Upper lobe of left lung (tissue), 6 donors: ENCODE measurements around the gene RACGAP1. TPM values are rescaled to one million over a fixed set of nuclear protein-coding genes. Genes with fewer than 3 reads are reported as not detected.

Experiments used
- ATAC-seq, 2 donors: fragments of 200-7000 bp; cut with Tn5 transposase; one replicate each; pipeline ENCODE4 v1.9.1; 2022; ENCODE audit warnings: mild to moderate bottlenecking in 2 of 2, moderate library complexity in 2 of 2; ENCODE audit not compliant: low FRiP score in 2 of 2
- DNase-seq, 2 donors: peaks; one replicate each; pipeline ENCODE4 v3.0.0-alpha.2; 2019 to 2020
- H3K27ac ChIP-seq, 4 donors: fragments of 200-600 bp; sonication (generic); one replicate each; pipeline ENCODE4 v1.5.1; 2016 to 2019
- H3K27me3 ChIP-seq, 4 donors: fragments of 200-600 bp; sonication (generic); one replicate each; pipeline ENCODE4 v1.5.1; 2017 to 2019
- H3K36me3 ChIP-seq, 4 donors: fragments of 200-600 bp; sonication (generic); one replicate each; pipeline ENCODE4 v1.5.1; 2016 to 2019
- H3K4me1 ChIP-seq, 4 donors: fragments of 200-600 bp; sonication (generic); one replicate each; pipeline ENCODE4 v1.5.1; 2018 to 2019
- H3K4me3 ChIP-seq, 4 donors: fragments of 200-600 bp; sonication (generic); one replicate each; pipeline ENCODE4 v1.5.1; 2017 to 2019; ENCODE audit warnings: mild to moderate bottlenecking in 2 of 4, moderate library complexity in 1 of 4
- H3K9me3 ChIP-seq, 4 donors: fragments of 200-600 bp; sonication (generic); one replicate each; pipeline ENCODE4 v1.5.1; 2018 to 2019
- CTCF ChIP-seq, 6 experiments: fragments of 450-650 bp in 4 of 6; fragments of 200-600 bp in 2 of 6; sonication (generic) in 2 of 6; IDR thresholded peaks; one replicate each; pipeline ENCODE4 v1.5.1; 2016 to 2019; ENCODE audit warnings: antibody characterized with exemption in 6 of 6
- EP300 ChIP-seq, 4 donors: sonication (generic); formaldehyde crosslinking; IDR thresholded peaks; one replicate each; pipeline ENCODE4 v1.5.1; 2017; ENCODE audit warnings: antibody characterized with exemption in 4 of 4, control low read depth in 2 of 4
- POLR2A ChIP-seq, 4 donors: fragments of 450-650 bp; IDR thresholded peaks; one replicate each; pipeline ENCODE4 v1.5.1; 2016 to 2017; ENCODE audit warnings: antibody characterized with exemption in 4 of 4, mild to moderate bottlenecking in 2 of 4
- POLR2AphosphoS5 ChIP-seq, 2 donors: sonication (generic); formaldehyde crosslinking; IDR thresholded peaks; one replicate each; pipeline ENCODE4 v1.5.1; 2017; ENCODE audit warnings: antibody characterized with exemption in 2 of 2
- WGBS, 2 donors: methylation state at CpG; one replicate each; pipeline ENCODE4 v1.1.5; 2017 to 2018; 5-methylcytosine and 5-hydroxymethylcytosine counted together
- total RNA-seq, 6 donors: library from RNA; depleted of rRNA in 4 of 6; stranded (reverse); fragments of >200 nt in 4 of 6; gene quantifications; one replicate each; pipeline versions ENCODE4 v1.1.0 to v1.2.1, GENCODE V29; 2016 to 2021
- donor health status: DM: no; HTN: no; CAD: no; lungs with moderate emphysema.
- donor health status: DM: no; HTN: yes; CAD: no; lungs with severe emphysema.

The RACGAP1 gene
- total RNA-seq, 6 donors from 2014 or later = 10.3 to 22.4 (median 18.4) TPM

- ATAC-seq (no peak), DNase-seq (peak in 1 of 2 donors; percentile 78)
- no peaks in the 10 kb centered on the region for H3K9me3 ChIP-seq
- H3K27me3 ChIP-seq = peaks cover 0 to 22% (median 6%) of the 10 kb centered on the region in 4 donors
- TF ChIP-seq POLR2A (IDR thresholded peaks at IDR 0.05) (no peak), EP300 (IDR thresholded peaks at IDR 0.05) (no peak), POLR2AphosphoS5 (IDR thresholded peaks at IDR 0.05) (no peak), CTCF (IDR thresholded peaks at IDR 0.05) (no peak)
- peaks cover 21 to 56% (median 46%) of the 10 kb centered on the region in 4 donors for H3K4me1 ChIP-seq
- no peaks in the 10 kb centered on the region for H3K36me3 ChIP-seq
- H3K27ac ChIP-seq = peak overlapping the region in 3 of 4 donors; percentile 27 to 52 (median 36)
- H3K4me3 ChIP-seq = peak overlapping the region in 1 of 4 donors; percentile 34
- 52 to 66% methylated on average over 13 to 33 of the region's 37 CpGs for WGBS, 2 donors
Observed at GRCh38 chr12:49961993-49962764, 63.1 kb downstream of the RACGAP1 start.

GRCh38 chr12:49961111-49961922, 64.0 kb downstream of the RACGAP1 start, which contains the start of gene AQP5:
Gene AQP5, plus strand, starts transcription at chr12:49961872. Its CDS starts 146 bp downstream, at chr12:49962018.
- no peaks in the 10 kb centered on the region for H3K36me3 ChIP-seq
- ATAC-seq = peak in 1 of 2 donors; percentile 35
- H3K9me3 ChIP-seq = no peaks in the 10 kb centered on the region
- H3K27me3 ChIP-seq = peaks cover 0 to 22% (median 6%) of the 10 kb centered on the region in 4 donors
- no peak for TF ChIP-seq POLR2A (IDR thresholded peaks at IDR 0.05)
- no peak for TF ChIP-seq POLR2AphosphoS5 (IDR thresholded peaks at IDR 0.05)
- no peak for TF ChIP-seq CTCF (IDR thresholded peaks at IDR 0.05)
- no peak for TF ChIP-seq EP300 (IDR thresholded peaks at IDR 0.05)
- peak within 1 kb of the TSS in 3 of 4 donors; percentile 27 to 52 (median 38) for H3K27ac ChIP-seq
- peaks cover 20 to 47% (median 38%) of the 10 kb centered on the region in 4 donors for H3K4me1 ChIP-seq
- WGBS, 2 donors = 7 to 10% methylated on average over 23 to 33 of the region's 111 CpGs
- peak within 1 kb of the TSS in 3 of 4 donors; percentile 26 to 41 (median 34) for H3K4me3 ChIP-seq
- DNase-seq = peak in 1 of 2 donors; percentile 88

GRCh38 chr12:49960474-49961110, 64.7 kb downstream of the RACGAP1 start:
- H3K4me3 ChIP-seq = peak overlapping the region in 1 of 4 donors; percentile 34
- H3K27me3 ChIP-seq = peaks cover 0 to 28% (median 7%) of the 10 kb centered on the region in 4 donors
- H3K4me1 ChIP-seq = peaks cover 20 to 47% (median 36%) of the 10 kb centered on the region in 4 donors
- H3K27ac ChIP-seq = peak overlapping the region in 1 of 4 donors; percentile 38
- DNase-seq (no peak), ATAC-seq (no peak)
- H3K36me3 ChIP-seq = no peaks in the 10 kb centered on the region
- TF ChIP-seq CTCF (IDR thresholded peaks at IDR 0.05) (no peak), POLR2AphosphoS5 (IDR thresholded peaks at IDR 0.05) (no peak), POLR2A (IDR thresholded peaks at IDR 0.05) (no peak), EP300 (IDR thresholded peaks at IDR 0.05) (no peak)
- no peaks in the 10 kb centered on the region for H3K9me3 ChIP-seq
- WGBS, 2 donors = 39 to 53% methylated on average over 13 of the region's 13 CpGs

DNA sequence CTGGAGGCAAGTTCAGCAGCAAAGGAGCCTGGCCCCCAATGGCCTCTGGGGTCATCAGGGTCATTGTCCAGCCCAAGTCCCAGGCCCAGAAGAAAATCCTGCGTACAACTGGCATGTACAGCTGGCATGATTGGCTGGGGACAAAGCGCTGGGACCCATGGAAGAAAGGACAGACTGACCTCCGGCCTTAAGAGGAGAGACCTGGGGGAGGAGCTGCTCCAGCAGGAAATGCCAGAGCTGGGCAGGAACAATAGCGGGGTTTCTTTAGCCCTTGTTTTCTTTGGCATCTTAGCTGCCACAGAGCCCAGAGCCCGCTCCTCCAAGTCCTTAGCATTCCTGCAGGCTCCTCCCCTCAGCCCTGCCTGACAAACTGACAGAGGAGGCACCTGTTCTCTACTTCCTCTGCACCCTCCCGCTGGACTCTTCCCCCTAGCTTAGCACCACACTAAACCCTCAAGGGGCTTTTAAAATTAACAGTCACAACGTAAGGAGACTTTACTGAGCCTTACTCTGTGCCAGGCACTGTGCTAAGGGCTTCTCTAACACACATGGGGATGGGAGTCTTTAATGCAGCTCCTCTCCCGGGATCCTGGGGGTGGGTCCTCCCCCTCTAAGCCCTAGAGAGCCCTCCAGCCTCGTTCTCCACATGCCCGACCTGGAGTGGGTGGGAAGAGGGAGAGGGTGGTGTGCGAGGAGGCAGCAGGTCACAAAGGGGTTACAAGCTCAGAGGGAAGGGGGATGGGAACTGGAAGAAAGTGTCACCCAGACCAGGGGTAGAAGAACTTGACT, 65.4 kb downstream of the RACGAP1 start:
- peak overlapping the region in 3 of 4 donors; percentile 35 to 42 (median 37) for H3K27ac ChIP-seq
- peaks cover 0 to 33% (median 10%) of the 10 kb centered on the region in 4 donors for H3K27me3 ChIP-seq
- WGBS, 2 donors = 15 to 31% methylated on average over 11 of the region's 11 CpGs

More for the DNA sequence above, 65.4 kb downstream of the RACGAP1 start:
- Histone ChIP-seq H3K9me3 (no peaks in the 10 kb centered on the region), H3K36me3 (no peaks in the 10 kb centered on the region), H3K4me1 (peaks cover 27 to 53% (median 39%) of the 10 kb centered on the region in 4 donors), H3K4me3 (no peak overlapping the region)
- DNase-seq (peak in 1 of 2 donors; percentile 83), ATAC-seq (peak; percentile 14 to 84)
- TF ChIP-seq CTCF (IDR thresholded peaks at IDR 0.05) (no peak), EP300 (IDR thresholded peaks at IDR 0.05) (no peak), POLR2AphosphoS5 (IDR thresholded peaks at IDR 0.05) (peak in 1 of 2 donors; percentile 30), POLR2A (IDR thresholded peaks at IDR 0.05) (peak in 1 of 4 donors; percentile 27)
